ENCODE data around the gene INVS. TPM values are rescaled to one million over a fixed set of nuclear protein-coding genes. Genes with fewer than 3 reads are reported as not detected.

Gene INVS
- polyA plus RNA-seq, 3 donors, result 2.9 to 6.7 (median 4.2) TPM

- intact Hi-C loops (cut with micrococcal nuclease), result no loop called here
- H3K27me3 ChIP-seq (ENCODE audit: control insufficient read depth in 2 of 2, insufficient read depth in 2 of 2, low read length in 2 of 2), result no peaks in the 10 kb centered on the region
- Mint-ChIP-seq H3K9me3 (no peaks in the 10 kb centered on the region), H3K4me1 (peaks cover 6% of the 10 kb centered on the region), H3K27me3 (ENCODE audit: low read depth in 3 of 3) (peaks cover 0 to 1% (median 0%) of the 10 kb centered on the region in 3 donors), H3K36me3 (peaks cover 0 to 5% of the 10 kb centered on the region in 2 donors), H3K27ac (no peak overlapping the region), H3K4me3 (no peak overlapping the region)
- no peak overlapping the region for H3K27ac ChIP-seq (ENCODE audit: low read depth in 1 of 2, low read length in 2 of 2)
- H3K9ac ChIP-seq (ENCODE audit: insufficient read depth, low read length, poor library complexity, severe bottlenecking), result no peak overlapping the region
- H2AFZ ChIP-seq (ENCODE audit: insufficient read depth, low read depth, low read length, poor library complexity, severe bottlenecking), result no peak overlapping the region
- H3K79me2 ChIP-seq (ENCODE audit: insufficient read depth, low read length), result no peaks in the 10 kb centered on the region
- H3K4me3 ChIP-seq (replicated peaks in 1 of 3; ENCODE audit: low read depth in 2 of 3, low read length in 3 of 3), result no peak overlapping the region
- no peak for DNase-seq
- H3K9me3 ChIP-seq (replicated peaks in 1 of 2; ENCODE audit: control insufficient read depth in 1 of 2, insufficient read depth in 1 of 2, low read length in 2 of 2), result no peaks in the 10 kb centered on the region
- TF ChIP-seq CTCF (IDR thresholded peaks at IDR 0.05), result no peak
- no peak overlapping the region for H3K4me2 ChIP-seq (replicated peaks; ENCODE audit: extremely low read depth, low read length, poor library complexity, severe bottlenecking)
- no peaks in the 10 kb centered on the region for H4K20me1 ChIP-seq (ENCODE audit: insufficient read depth, low read length)
- H3K4me1 ChIP-seq (ENCODE audit: control insufficient read depth in 1 of 2, insufficient read depth in 2 of 2, low read length in 2 of 2), result no peaks in the 10 kb centered on the region
- WGBS (ENCODE audit: insufficient coverage), result no CpG with 5 or more reads among the region's 1 CpG
- H3K36me3 ChIP-seq (replicated peaks in 1 of 2; ENCODE audit: control insufficient read depth in 1 of 2, insufficient read depth in 2 of 2, low read length in 2 of 2), result peaks cover 0 to 2% of the 10 kb centered on the region in 2 donors
These were observed 121.9 kb downstream of the INVS start for GRCh38 chr9:100220936-100221335.

GRCh38 chr9:100221538-100221937, 122.5 kb downstream of the INVS start:
- Mint-ChIP-seq H3K4me1 (peaks cover 6% of the 10 kb centered on the region), H3K9me3 (no peaks in the 10 kb centered on the region), H3K4me3 (no peak overlapping the region), H3K36me3 (peaks cover 2 to 11% of the 10 kb centered on the region in 2 donors), H3K27ac (no peak overlapping the region), H3K27me3 (ENCODE audit: low read depth in 3 of 3) (peaks cover 0 to 1% (median 0%) of the 10 kb centered on the region in 3 donors)
- Histone ChIP-seq H4K20me1 (ENCODE audit: insufficient read depth, low read length) (no peaks in the 10 kb centered on the region), H3K79me2 (ENCODE audit: insufficient read depth, low read length) (no peaks in the 10 kb centered on the region), H3K9me3 (replicated peaks in 1 of 2; ENCODE audit: control insufficient read depth in 1 of 2, insufficient read depth in 1 of 2, low read length in 2 of 2) (no peaks in the 10 kb centered on the region), H3K4me2 (replicated peaks; ENCODE audit: extremely low read depth, low read length, poor library complexity, severe bottlenecking) (no peak overlapping the region), H2AFZ (ENCODE audit: insufficient read depth, low read depth, low read length, poor library complexity, severe bottlenecking) (no peak overlapping the region), H3K36me3 (replicated peaks in 1 of 2; ENCODE audit: control insufficient read depth in 1 of 2, insufficient read depth in 2 of 2, low read length in 2 of 2) (peaks cover 0 to 8% of the 10 kb centered on the region in 2 donors), H3K9ac (ENCODE audit: insufficient read depth, low read length, poor library complexity, severe bottlenecking) (no peak overlapping the region), H3K27ac (ENCODE audit: low read depth in 1 of 2, low read length in 2 of 2) (no peak overlapping the region), H3K4me1 (ENCODE audit: control insufficient read depth in 1 of 2, insufficient read depth in 2 of 2, low read length in 2 of 2) (no peaks in the 10 kb centered on the region), H3K27me3 (ENCODE audit: control insufficient read depth in 2 of 2, insufficient read depth in 2 of 2, low read length in 2 of 2) (no peaks in the 10 kb centered on the region), H3K4me3 (replicated peaks in 1 of 3; ENCODE audit: low read depth in 2 of 3, low read length in 3 of 3) (no peak overlapping the region)
- no CpG with 5 or more reads among the region's 1 CpG for WGBS (ENCODE audit: insufficient coverage)
- DNase-seq, result no peak
- intact Hi-C loops (cut with micrococcal nuclease), result no loop called here
- no peak for TF ChIP-seq CTCF (IDR thresholded peaks at IDR 0.05)
